Ishikawa (cell line): ENCODE results near the gene TSPEAR.

Experiments used
- CEBPB ChIP-seq: IDR thresholded peaks from 2 replicates; pipeline ENCODE4 v1.6.1; 2012
- CREB1 ChIP-seq: IDR thresholded peaks from 2 replicates; pipeline ENCODE4 v1.6.1; 2012; ENCODE audit warnings: low read depth
- EGR1 ChIP-seq: IDR thresholded peaks from 2 replicates; pipeline ENCODE4 v1.6.1; 2012
- EP300 ChIP-seq: IDR thresholded peaks from 2 replicates; pipeline ENCODE4 v1.6.1; 2012; ENCODE audit warnings: borderline replicate concordance
- FOXM1 ChIP-seq: IDR thresholded peaks from 2 replicates; pipeline ENCODE4 v1.6.1; 2012; ENCODE audit warnings: low read depth, borderline replicate concordance
- MAX ChIP-seq: IDR thresholded peaks from 2 replicates; pipeline ENCODE4 v1.6.1; 2012
- NFIC ChIP-seq: IDR thresholded peaks from 2 replicates; pipeline ENCODE4 v1.6.1; 2012
- RAD21 ChIP-seq: IDR thresholded peaks from 2 replicates; pipeline ENCODE4 v1.6.1; 2012; ENCODE audit warnings: low read depth
- TAF1 ChIP-seq: IDR thresholded peaks from 2 replicates; pipeline ENCODE4 v1.6.1; 2012; ENCODE audit warnings: low read depth, mild to moderate bottlenecking
- TCF12 ChIP-seq: IDR thresholded peaks from 2 replicates; pipeline ENCODE4 v1.6.1; 2012; ENCODE audit warnings: low read depth
- TEAD4 ChIP-seq: IDR thresholded peaks from 2 replicates; pipeline ENCODE4 v1.6.1; 2012
- USF1 ChIP-seq: IDR thresholded peaks from 2 replicates; pipeline ENCODE4 v1.6.1; 2012
- YY1 ChIP-seq: IDR thresholded peaks from 2 replicates; pipeline ENCODE4 v1.6.1; 2012; ENCODE audit warnings: low read depth
- ZBTB7A ChIP-seq: IDR thresholded peaks from 2 replicates; pipeline ENCODE4 v1.6.1; 2012; ENCODE audit warnings: low read depth
- TF ChIP-seq, protein P1 (sequence below): IDR thresholded peaks from 2 replicates; pipeline ENCODE4 v1.6.1; 2012; ENCODE audit warnings: low read depth, mild to moderate bottlenecking

TSPEAR gene

DNA sequence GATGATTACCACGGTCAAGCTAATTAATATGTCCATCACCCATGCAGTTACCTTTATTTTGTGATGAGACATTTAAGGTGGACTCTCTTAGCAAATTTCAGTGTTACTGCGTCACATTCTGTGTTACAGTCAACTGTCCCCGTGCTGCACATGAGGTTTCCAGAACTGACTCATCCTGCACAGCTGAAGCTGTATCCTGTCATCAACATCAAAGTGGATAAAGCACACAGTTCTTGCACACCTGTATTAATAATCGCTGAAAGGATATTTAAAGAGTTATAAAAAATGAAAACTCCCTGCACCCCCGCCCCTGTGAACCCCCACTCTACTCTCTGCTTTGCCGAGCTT, 127.6 kb downstream of the TSPEAR start:
- TF ChIP-seq CEBPB (no peak), MAX (no peak), EP300 (no peak), TEAD4 (no peak)

GRCh38 chr21:44583089-44583799, 128.1 kb downstream of the TSPEAR start:
- TF ChIP-seq USF1 (no peak), NFIC (no peak), MAX (no peak), TEAD4 (no peak), CREB1 (no peak), YY1 (no peak), FOXM1 (no peak), ZBTB7A (no peak), TAF1 (no peak), TCF12 (no peak), EP300 (no peak), RAD21 (no peak), EGR1 (no peak), CEBPB (no peak)
- TF ChIP-seq, protein P1, sequence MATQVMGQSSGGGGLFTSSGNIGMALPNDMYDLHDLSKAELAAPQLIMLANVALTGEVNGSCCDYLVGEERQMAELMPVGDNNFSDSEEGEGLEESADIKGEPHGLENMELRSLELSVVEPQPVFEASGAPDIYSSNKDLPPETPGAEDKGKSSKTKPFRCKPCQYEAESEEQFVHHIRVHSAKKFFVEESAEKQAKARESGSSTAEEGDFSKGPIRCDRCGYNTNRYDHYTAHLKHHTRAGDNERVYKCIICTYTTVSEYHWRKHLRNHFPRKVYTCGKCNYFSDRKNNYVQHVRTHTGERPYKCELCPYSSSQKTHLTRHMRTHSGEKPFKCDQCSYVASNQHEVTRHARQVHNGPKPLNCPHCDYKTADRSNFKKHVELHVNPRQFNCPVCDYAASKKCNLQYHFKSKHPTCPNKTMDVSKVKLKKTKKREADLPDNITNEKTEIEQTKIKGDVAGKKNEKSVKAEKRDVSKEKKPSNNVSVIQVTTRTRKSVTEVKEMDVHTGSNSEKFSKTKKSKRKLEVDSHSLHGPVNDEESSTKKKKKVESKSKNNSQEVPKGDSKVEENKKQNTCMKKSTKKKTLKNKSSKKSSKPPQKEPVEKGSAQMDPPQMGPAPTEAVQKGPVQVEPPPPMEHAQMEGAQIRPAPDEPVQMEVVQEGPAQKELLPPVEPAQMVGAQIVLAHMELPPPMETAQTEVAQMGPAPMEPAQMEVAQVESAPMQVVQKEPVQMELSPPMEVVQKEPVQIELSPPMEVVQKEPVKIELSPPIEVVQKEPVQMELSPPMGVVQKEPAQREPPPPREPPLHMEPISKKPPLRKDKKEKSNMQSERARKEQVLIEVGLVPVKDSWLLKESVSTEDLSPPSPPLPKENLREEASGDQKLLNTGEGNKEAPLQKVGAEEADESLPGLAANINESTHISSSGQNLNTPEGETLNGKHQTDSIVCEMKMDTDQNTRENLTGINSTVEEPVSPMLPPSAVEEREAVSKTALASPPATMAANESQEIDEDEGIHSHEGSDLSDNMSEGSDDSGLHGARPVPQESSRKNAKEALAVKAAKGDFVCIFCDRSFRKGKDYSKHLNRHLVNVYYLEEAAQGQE, result no peak

DNA sequence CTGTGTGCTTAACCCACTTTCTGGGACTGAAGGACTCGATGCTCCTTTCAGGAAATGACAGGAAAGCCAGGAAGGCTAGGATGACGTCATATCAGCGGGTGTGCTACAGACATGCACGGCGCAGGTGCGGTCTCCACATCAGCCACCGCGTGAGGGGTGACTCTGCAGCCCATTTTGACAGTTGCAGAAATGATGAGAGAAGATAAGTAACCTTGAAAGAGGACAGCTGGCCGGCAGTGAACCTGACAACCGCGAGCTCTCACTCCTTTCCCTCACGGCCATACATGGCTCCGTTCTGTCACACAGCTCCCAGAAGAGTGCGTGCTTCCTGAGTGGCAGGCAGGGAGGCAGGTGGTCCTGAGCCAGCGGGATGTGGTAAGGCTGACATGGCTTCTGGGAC, 129.3 kb downstream of the TSPEAR start:
- no peak for TF ChIP-seq EGR1

GRCh38 chr21:44581158-44581557, 130.2 kb downstream of the TSPEAR start:
- TF ChIP-seq YY1, result no peak
- TF ChIP-seq TEAD4, result no peak
- no peak for TF ChIP-seq USF1
- no peak for TF ChIP-seq EGR1
- no peak for TF ChIP-seq TAF1

- TF ChIP-seq TCF12 (0 out of 2 replicates have a peak, but pooled peaks have one; percentile 46), NFIC (peak; percentile 39; the same call in 1 of the 2 replicates)
These were observed 131.0 kb downstream of the TSPEAR start, which contains the start of gene KRTAP10-5 for GRCh38 chr21:44580231-44580821. Gene KRTAP10-5, minus strand, starts transcription at chr21:44580604. Its CDS starts 26 bp downstream, at chr21:44580578.

DNA sequence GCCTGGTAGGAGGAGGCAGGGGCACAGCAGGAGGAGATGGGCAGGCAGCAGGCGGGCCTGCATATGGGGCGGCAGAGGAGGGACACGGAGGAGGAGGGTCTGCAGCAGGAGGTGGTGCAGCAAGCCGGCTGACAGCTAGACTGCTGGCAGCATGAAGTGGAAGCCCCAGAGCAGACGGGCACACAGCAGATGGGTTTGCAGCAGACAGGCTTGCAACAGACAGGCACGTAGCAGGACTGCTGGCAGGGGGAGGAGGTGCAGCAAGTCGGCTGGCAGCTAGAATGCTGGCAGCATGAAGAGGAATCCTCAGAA, 131.6 kb downstream of the TSPEAR start:
- TF ChIP-seq, protein P1, result no peak
- no peak for TF ChIP-seq FOXM1
- TF ChIP-seq TAF1, result no peak
- no peak for TF ChIP-seq EP300
- no peak for TF ChIP-seq RAD21
- no peak for TF ChIP-seq NFIC
- TF ChIP-seq CREB1, result no peak
- no peak for TF ChIP-seq YY1
- TF ChIP-seq TCF12, result no peak
- TF ChIP-seq MAX, result no peak; the same call in 1 of the 2 replicates
- TF ChIP-seq ZBTB7A, result no peak
- TF ChIP-seq USF1, result no peak
- TF ChIP-seq EGR1, result no peak
- TF ChIP-seq TEAD4, result no peak
- TF ChIP-seq CEBPB, result no peak
